Neuron (in vitro differentiated cells): ENCODE data around the gene NFIL3.

ENCODE experiments used
- H2AFZ ChIP-seq: one replicate; pipeline ENCODE4 v1.6.1; 2013; ENCODE audit warnings: low read depth, mild to moderate bottlenecking, inconsistent platforms, low read length, moderate library complexity
- H3K27me3 ChIP-seq: one replicate; pipeline ENCODE4 v1.6.1; 2013; ENCODE audit warnings: low read length; ENCODE audit not compliant: insufficient read depth
- H3K36me3 ChIP-seq: one replicate; pipeline ENCODE4 v1.6.1; 2013; ENCODE audit warnings: low read length; ENCODE audit not compliant: insufficient read depth
- H3K4me1 ChIP-seq: one replicate; pipeline ENCODE4 v1.6.1; 2013; ENCODE audit warnings: low read length; ENCODE audit not compliant: insufficient read depth
- H3K4me3 ChIP-seq: 2 replicates; pipeline ENCODE4 v1.5.1; 2013; ENCODE audit warnings: mild to moderate bottlenecking, low read length, moderate library complexity
- H3K9me3 ChIP-seq: one replicate; pipeline ENCODE4 v1.6.1; 2013; ENCODE audit warnings: low read length

NFIL3 gene

GRCh38 chr9:91418215-91418610 is 5.4 kb downstream of the NFIL3 start:
- Histone ChIP-seq H3K4me1 (peaks cover 12% of the 10 kb centered on the region), H3K4me3 (no peak overlapping the region), H3K27me3 (no peaks in the 10 kb centered on the region), H2AFZ (no peak overlapping the region), H3K36me3 (no peaks in the 10 kb centered on the region), H3K9me3 (no peaks in the 10 kb centered on the region)

- peaks cover 10% of the 10 kb centered on the region for H3K4me1 ChIP-seq
- no peaks in the 10 kb centered on the region for H3K27me3 ChIP-seq
- no peaks in the 10 kb centered on the region for H3K9me3 ChIP-seq
- no peak overlapping the region for H2AFZ ChIP-seq
- H3K36me3 ChIP-seq: no peaks in the 10 kb centered on the region
- H3K4me3 ChIP-seq: no peak overlapping the region
Measured at GRCh38 chr9:91417602-91418214, 5.9 kb downstream of the NFIL3 start.

DNA sequence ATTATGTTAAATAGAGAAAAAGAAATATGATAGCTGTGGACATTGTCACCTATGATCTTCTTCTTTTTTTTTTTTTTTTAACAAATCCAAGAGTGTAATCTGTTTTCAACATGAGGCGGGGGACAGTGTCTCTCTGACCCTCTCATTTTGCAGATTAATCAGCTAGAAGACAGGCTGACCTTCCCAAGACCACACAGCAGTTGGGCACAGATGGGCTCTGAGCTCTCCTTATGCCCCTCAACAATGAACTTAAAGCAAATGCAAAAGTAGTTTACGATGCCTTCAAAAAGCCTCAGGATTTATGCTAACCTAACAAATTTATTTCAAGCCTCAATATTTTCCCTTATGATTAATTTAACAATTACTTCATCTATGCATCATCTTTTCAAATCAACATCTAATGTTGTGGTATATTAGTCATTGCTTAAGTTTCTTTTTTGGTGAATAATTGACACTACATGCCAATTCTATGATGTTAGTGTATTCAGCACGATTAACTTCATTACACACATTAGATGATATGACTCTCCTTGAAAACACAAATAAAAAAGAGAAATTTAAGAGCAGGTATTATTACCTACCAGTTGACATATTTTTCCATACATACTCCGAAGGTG is 7.4 kb downstream of the NFIL3 start:
- no peaks in the 10 kb centered on the region for H3K36me3 ChIP-seq
- no peak overlapping the region for H2AFZ ChIP-seq
- H3K9me3 ChIP-seq: no peaks in the 10 kb centered on the region
- H3K4me3 ChIP-seq: no peak overlapping the region
- peaks cover 4% of the 10 kb centered on the region for H3K4me1 ChIP-seq
- no peaks in the 10 kb centered on the region for H3K27me3 ChIP-seq

- H3K9me3 ChIP-seq: no peaks in the 10 kb centered on the region
- H3K27me3 ChIP-seq: no peaks in the 10 kb centered on the region
- H3K4me3 ChIP-seq: no peak overlapping the region
- peaks cover 3% of the 10 kb centered on the region for H3K36me3 ChIP-seq
- no peak overlapping the region for H2AFZ ChIP-seq
- H3K4me1 ChIP-seq: peaks cover under 1% of the 10 kb centered on the region
Measured at GRCh38 chr9:91415290-91415689, 8.3 kb downstream of the NFIL3 start.

- H3K9me3 ChIP-seq: no peaks in the 10 kb centered on the region
- H2AFZ ChIP-seq: no peak overlapping the region
- no peak overlapping the region for H3K4me3 ChIP-seq
- no peaks in the 10 kb centered on the region for H3K4me1 ChIP-seq
- H3K36me3 ChIP-seq: peaks cover 15% of the 10 kb centered on the region
- no peaks in the 10 kb centered on the region for H3K27me3 ChIP-seq
Measured at GRCh38 chr9:91412941-91413340, 10.7 kb downstream of the NFIL3 start.

DNA sequence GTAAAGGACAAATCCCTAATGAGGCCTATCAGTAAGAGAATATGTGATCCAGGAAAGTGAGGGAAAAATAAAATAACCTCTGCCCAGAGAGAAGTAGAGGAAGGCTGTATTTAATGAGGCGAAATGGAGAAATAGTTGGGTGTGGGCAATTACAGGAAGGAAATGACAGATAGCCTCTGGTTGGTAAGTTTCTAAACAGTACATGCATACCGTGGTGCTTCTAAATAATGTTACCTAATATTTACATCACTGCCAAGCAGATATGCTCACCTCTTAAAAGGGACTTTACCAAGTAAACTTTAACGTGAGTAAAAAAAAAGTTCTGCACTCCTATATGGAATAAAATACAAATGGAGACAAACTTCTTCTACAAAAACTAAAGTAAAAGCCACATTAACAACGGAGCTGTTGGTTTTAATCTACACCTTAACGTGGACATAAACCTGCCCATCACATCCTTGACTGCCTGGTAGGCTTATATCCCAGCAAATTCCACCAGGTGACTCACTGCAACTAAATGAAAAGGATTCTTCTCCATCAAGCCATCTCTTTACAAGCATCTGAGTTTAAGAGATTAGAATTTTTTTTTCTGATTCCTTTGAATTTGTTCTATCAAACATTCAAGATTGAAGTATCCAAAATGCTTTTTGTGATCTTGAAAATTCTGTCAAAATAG is 12.4 kb downstream of the NFIL3 start:
- H3K4me3 ChIP-seq: no peak overlapping the region
- H3K36me3 ChIP-seq: peaks cover 17% of the 10 kb centered on the region
- H3K4me1 ChIP-seq: no peaks in the 10 kb centered on the region
- no peaks in the 10 kb centered on the region for H3K9me3 ChIP-seq
- no peak overlapping the region for H2AFZ ChIP-seq
- no peaks in the 10 kb centered on the region for H3K27me3 ChIP-seq

GRCh38 chr9:91410161-91410560 is 13.5 kb downstream of the NFIL3 start:
- no peaks in the 10 kb centered on the region for H3K9me3 ChIP-seq
- no peak overlapping the region for H3K4me3 ChIP-seq
- H3K4me1 ChIP-seq: no peaks in the 10 kb centered on the region
- H3K27me3 ChIP-seq: no peaks in the 10 kb centered on the region
- H3K36me3 ChIP-seq: peaks cover 17% of the 10 kb centered on the region
- H2AFZ ChIP-seq: no peak overlapping the region

DNA sequence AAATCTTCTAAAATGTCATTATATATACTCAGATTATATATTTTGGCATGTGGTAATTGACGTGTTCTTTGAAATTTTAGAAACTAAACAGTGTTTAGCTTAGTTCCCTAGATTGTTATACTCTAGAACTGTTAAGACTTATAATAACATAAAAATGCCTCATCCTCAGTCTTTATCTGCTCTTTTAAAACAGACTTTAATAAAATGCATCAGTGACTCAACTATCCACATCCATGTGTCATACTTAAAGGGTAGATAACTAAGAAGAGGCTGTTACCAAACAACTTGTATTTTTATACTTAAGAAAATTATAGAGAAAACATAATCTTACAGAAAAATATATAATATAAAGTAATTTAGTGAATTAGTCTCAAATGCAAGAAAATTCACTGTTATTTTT is 15.2 kb downstream of the NFIL3 start:
- Histone ChIP-seq H3K4me1 (no peaks in the 10 kb centered on the region), H3K4me3 (no peak overlapping the region), H3K27me3 (no peaks in the 10 kb centered on the region), H2AFZ (no peak overlapping the region), H3K36me3 (peaks cover 17% of the 10 kb centered on the region), H3K9me3 (no peaks in the 10 kb centered on the region)

DNA sequence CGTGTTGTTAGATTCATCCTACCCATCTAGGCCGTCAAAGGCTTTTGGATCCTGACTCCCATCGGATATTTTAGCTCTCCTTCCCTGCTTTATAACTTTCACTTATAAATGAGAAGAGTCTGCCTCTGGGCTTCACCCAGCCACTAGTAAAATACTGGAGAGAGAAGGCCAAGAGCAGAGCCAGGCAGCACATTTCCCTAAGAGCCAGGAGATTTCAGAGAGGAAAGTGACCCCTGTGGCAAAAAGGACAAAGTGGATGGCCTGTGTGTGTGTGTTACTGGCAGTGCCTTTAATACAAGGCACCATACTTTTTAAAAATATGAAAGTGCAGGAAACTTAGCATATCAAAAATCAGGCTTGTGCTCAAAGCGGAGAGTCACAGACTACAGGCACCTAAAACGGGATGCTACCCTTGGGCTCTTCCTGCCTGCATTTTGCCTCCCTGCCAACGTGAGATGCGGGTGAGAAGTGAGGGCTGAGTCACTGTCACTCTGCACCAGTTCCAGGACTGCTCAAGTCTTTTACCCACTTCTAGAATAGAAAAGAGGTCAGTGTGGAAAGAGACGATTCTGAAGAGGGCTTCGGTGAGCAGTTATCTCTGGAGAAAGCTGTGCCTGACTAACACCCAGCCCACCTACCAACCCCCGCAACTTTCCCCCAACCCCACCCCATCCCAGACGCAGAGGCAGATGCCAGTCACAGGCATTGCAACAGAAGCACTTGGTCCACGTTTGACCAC is 15.9 kb downstream of the NFIL3 start:
- Histone ChIP-seq H3K4me3 (no peak overlapping the region), H2AFZ (no peak overlapping the region), H3K36me3 (peaks cover 17% of the 10 kb centered on the region), H3K4me1 (no peaks in the 10 kb centered on the region), H3K27me3 (no peaks in the 10 kb centered on the region), H3K9me3 (no peaks in the 10 kb centered on the region)

- H3K9me3 ChIP-seq: no peaks in the 10 kb centered on the region
Measured at GRCh38 chr9:91405343-91406077, 18.1 kb downstream of the NFIL3 start.

GRCh38 chr9:91403665-91404543 is 19.7 kb downstream of the NFIL3 start:
- Histone ChIP-seq H3K36me3 (peaks cover 2% of the 10 kb centered on the region), H3K9me3 (no peaks in the 10 kb centered on the region), H3K27me3 (no peaks in the 10 kb centered on the region), H2AFZ (no peak overlapping the region), H3K4me3 (no peak overlapping the region), H3K4me1 (no peaks in the 10 kb centered on the region)

More at GRCh38 chr9:91405343-91406077, 18.1 kb downstream of the NFIL3 start:
- H3K4me1 ChIP-seq: no peaks in the 10 kb centered on the region
- H3K27me3 ChIP-seq: no peaks in the 10 kb centered on the region
- H2AFZ ChIP-seq: no peak overlapping the region
- H3K36me3 ChIP-seq: peaks cover 17% of the 10 kb centered on the region
- no peak overlapping the region for H3K4me3 ChIP-seq

DNA sequence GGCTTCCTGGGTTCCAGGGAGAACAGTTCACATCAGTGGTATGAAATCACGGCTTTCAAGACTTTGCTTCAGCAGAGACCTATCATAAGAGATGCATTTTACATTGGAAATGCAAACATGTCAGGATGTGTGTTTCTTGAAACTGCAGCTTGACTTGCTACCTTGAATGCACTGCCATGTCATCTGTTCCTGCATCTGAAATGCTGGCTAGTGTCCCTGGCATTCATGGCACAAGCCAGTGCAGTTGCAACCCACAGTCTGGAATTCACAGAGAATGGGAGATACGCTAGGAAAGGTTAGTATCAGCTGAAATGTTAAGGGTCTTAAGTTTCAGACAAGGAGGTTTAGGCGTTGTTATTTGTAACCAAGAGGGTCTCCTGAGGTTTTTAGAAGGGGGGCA is 24.7 kb downstream of the NFIL3 start:
- Histone ChIP-seq H3K36me3 (no peaks in the 10 kb centered on the region), H2AFZ (no peak overlapping the region), H3K9me3 (no peaks in the 10 kb centered on the region), H3K4me3 (no peak overlapping the region), H3K4me1 (no peaks in the 10 kb centered on the region), H3K27me3 (no peaks in the 10 kb centered on the region)
